ENCODE data around the gene MRPL54.

The MRPL54 gene

GRCh38 chr19:3785451-3785937 is 23.0 kb downstream of the MRPL54 start:
- peak in 1 of 2 donors; percentile 15 for DNase-seq (ENCODE audit: low read depth in 2 of 2)

DNA sequence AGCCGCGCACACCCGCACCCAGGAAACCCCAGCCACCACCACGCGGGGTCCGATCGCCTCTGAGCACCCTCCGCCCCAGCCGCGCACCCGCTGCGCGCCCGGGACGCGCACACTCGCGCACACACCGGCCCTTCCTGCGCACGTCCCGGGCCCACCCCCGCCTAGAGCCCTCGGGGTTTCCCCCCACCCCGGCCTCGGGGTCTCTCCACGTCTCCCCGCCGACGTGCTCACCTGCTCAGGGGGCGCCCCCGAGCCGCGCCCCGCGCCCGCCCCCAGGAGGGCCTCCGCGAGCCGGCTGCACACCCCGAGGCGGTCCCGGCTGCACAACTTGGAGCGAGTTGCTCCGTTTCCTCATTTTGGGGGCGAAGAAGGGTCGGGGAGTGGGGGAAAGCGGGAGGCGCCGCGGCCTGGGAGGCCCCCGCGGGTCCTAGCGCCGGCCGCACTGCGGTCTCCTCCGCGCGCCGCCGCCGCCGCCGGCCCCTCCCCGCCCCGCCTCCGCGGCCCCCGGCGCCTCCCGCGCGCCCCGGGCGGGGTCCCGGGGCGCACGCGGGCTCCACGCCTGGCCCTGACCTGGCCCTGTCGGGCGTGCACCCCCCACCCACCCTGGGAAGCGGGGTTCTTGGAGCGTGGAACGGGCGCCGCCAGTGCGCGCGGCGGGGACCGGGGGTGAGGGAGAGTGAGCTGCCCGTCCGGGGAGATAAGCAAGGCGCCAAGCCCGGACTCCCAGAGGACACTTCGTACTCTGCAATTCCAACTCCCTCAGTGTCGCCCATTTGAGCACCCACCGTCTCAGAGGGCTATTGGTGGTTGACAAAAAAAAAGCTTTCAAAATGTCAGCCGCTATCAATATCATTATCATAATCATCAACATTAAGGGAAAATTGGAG is 23.7 kb downstream of the MRPL54 start, which contains the start of gene MATK:
MATK (minus strand) TSS at position 444 of the 887 bp plus-strand sequence. CDS start 1,246 bp downstream, outside the sequence.
- no peak for DNase-seq (ENCODE audit: low read depth in 2 of 2)

DNA sequence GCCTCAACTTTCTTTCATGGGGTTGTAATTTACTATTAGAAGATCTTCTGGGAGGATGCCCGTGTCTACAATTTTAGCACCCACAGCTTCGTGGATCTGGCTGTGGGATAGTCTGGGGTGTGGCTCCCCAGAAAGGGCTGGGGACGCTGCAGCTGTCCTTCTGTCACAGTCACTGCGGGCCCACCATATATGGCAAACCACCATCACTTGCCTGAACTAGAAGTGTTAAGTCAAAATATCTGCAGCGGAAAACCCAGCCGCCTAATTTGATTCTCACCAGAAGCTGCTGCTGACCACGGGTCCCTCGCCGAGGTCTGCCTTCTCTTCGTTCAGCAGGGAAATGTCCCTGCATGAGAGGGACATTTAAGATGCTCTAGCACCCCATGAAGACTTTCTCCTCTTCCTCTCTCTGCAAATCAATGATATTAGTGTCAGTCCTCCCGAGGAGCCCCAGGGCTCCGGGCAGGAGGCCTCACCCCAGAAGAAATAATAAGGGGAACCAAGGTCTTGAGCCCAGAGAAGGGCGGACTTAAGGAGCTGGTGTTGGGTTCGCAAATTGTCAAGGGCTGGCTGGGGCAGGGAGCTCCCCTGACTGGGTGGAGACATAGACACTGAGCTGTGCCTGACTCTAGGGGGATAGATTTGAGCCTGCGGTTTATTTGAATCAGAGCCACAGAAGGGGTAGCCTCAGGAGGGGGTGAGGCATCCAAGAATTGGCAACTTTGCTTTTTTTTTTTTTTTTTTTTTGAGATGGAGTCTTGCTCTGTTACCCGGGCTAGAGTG is 26.7 kb downstream of the MRPL54 start:
- no peak for DNase-seq (ENCODE audit: low read depth in 2 of 2)

DNA sequence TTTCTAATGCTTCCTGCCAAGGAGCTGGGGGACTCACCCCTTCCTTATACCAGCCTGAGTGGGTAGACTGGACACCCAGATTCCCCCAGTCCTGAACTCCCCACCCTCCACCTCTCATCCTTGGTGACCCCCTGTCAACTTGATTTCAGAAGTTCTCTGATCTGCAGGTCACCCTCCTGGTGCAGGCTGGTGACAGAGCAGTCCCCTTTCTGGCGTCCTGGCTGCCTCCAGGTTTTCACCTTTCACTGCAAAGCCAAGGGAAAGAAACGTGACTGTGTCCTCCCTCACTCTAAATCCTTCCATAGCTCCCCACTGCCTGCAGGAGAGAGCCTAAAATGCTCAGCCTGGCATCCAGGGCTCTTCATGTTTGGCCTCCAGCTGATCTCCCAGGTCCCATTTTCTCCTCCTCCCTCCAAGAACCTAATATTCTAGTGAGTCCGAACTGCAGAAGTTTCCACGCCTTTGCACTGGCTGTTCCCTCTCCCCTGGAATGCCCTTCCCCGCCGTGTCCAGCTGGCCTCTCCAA is 27.8 kb downstream of the MRPL54 start:
- DNase-seq (ENCODE audit: low read depth in 2 of 2): no peak

DNA sequence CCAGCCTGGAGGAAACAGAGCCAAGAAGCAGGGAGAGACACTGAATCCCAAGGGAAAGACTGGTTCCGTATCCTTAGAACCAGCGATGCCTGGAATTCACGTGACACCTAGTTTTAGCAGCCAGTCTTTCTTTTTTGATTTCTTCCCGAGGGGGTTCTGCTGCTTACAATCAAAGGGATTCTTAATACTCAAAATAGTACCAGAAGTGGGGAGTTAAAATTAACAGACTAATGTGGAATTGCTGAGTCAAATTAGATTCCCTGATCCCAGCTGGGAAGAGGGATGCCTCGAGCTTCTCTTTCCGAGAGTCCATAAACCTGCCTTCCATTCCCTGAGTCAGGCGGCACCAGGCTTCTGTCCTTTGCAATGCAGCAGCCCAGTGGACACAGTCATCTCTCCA is 28.5 kb downstream of the MRPL54 start:
- no peak for DNase-seq (ENCODE audit: low read depth in 2 of 2)

GRCh38 chr19:3792114-3792513 is 29.6 kb downstream of the MRPL54 start:
- DNase-seq (ENCODE audit: low read depth in 2 of 2): no peak

GRCh38 chr19:3793799-3794198 is 31.3 kb downstream of the MRPL54 start:
- no peak for DNase-seq (ENCODE audit: low read depth in 2 of 2)

GRCh38 chr19:3796358-3796757 is 33.9 kb downstream of the MRPL54 start:
- no peak for DNase-seq (ENCODE audit: low read depth in 2 of 2)

DNA sequence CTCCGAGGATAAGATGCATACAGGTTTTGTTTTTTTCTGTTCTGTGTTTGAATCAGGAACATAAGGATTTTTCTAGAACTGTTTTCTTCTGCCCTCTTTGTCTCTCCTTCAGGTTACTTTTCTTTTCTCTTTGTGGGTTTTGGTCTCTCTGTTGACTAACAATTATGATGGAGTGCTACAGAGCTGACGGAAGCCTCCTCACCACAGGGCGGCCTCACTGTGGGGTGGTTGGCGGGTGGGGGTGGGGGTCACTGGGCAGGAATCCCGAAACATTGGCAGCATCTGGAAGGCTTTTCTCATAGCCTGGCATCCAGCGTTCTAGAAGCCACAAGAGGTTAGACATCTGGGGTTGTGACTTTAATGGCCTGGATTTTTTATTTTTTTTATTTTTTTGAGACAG is 35.7 kb downstream of the MRPL54 start:
- DNase-seq (ENCODE audit: low read depth in 2 of 2): no peak

- no peak for DNase-seq (ENCODE audit: low read depth in 2 of 2)
Observed at GRCh38 chr19:3800996-3801395, 38.5 kb downstream of the MRPL54 start.

GRCh38 chr19:3801412-3802096 is 39.1 kb downstream of the MRPL54 start:
- DNase-seq (ENCODE audit: low read depth in 2 of 2): peak in 1 of 2 donors; percentile 45

- no peak for DNase-seq (ENCODE audit: low read depth in 2 of 2)
Observed at GRCh38 chr19:3803114-3803888, 40.8 kb downstream of the MRPL54 start.

GRCh38 chr19:3803986-3804385 is 41.5 kb downstream of the MRPL54 start:
- no peak for DNase-seq (ENCODE audit: low read depth in 2 of 2)

GRCh38 chr19:3804429-3804828 is 41.9 kb downstream of the MRPL54 start:
- no peak for DNase-seq (ENCODE audit: low read depth in 2 of 2)

DNA sequence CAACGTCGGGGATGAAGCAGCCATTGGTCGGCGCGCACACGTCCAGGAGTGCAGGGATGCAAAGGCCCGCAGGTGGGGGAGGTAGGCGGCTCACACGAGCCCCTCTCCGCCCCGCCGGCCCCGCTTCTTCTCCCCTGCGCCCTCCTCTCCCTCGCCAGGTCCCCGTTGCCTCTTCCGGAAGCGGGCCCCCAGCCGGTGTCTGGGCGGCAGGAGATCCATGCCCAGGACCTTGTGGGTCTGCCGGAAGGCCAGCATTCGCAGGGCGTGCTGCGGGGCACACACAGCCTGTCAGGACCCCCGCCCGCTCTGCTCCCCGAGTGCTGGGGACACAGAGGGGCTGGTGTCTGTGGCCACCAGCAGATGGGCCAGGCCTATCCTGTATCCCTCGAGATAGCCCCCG is 43.4 kb downstream of the MRPL54 start:
- DNase-seq (ENCODE audit: low read depth in 2 of 2): no peak

DNA sequence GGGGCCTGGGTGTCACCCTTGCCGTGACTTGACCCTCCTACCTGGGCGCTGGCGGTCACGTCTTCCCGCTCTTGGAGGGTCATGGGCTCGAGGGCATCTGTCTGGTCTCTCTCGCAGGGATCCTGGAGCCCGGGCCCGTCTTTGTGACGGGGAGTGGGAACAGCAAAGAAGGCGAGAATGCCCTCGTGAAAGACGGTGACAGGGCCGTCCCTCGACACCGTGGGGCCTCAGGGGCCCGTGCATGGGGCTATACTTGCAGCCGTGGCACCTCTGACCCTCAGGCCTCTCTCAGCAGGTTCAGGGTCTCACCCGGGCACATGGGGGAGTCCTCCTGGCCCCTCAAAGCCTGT is 44.6 kb downstream of the MRPL54 start:
- no peak for DNase-seq (ENCODE audit: low read depth in 2 of 2)

DNA sequence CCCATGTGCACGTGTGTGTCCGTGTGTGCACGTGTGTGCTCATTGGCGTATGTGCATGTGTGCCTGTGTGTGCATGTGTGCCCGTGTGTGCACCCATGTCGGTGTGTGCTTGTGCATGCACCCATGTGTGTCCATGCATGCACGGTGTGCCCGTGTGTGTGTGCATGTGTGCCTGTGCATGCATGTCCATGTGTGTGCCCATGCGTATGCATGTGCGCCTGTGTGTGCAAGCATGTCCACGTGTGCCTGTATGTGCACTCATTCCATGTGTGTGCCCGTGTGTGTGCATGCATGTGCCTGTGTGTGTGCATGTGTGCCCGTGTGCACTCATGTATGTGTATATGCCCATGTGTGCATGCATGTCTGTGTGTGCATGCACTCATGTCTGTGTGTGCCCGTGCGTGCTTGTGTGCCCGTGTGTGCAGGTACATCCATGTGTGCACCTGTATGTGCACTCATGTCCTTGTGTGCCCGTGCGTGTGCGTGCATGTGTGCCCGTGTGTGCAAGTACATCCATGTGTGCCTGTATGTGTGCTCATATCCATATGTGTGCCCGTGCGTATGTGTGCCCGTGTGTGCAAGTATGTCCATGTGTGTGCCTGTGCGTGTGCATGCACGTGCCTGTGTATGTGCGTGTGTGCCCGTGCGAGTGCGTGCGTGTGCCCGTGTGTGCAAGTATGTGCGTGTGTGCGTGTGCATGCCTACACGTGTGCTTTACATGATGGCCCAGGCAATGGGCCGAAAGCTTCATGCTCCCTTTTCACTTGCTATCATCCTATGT is 45.3 kb downstream of the MRPL54 start:
- no peak for DNase-seq (ENCODE audit: low read depth in 2 of 2)

- no peak for DNase-seq (ENCODE audit: low read depth in 2 of 2)
Observed at GRCh38 chr19:3808420-3809143, 46.1 kb downstream of the MRPL54 start.

- DNase-seq (ENCODE audit: low read depth in 2 of 2): no peak
Observed at GRCh38 chr19:3809881-3810707, 47.6 kb downstream of the MRPL54 start.
